OCI-LY7 (cell line): ENCODE measurements around the gene ELOVL6. TPM values are rescaled to one million over a fixed set of nuclear protein-coding genes. Genes with fewer than 3 reads are reported as not detected.

Experiments used
- BruUV-seq: library from RNA; stranded (reverse); fragments of 400-500 nt; replicated peaks from 2 replicates; lab custom pipeline; 2021; lab: Mats Ljungman, UMichigan
- CTCF ChIA-PET: fragments of 300-600 bp; sonication (Branson Sonifier 250); formaldehyde crosslinking; loops from one replicate; lab custom pipeline; 2022; ENCODE audit warnings: antibody characterized with exemption; ENCODE audit not compliant: unreplicated experiment; lab: Charles Lee
- POLR2A ChIA-PET: fragments of 300-600 bp; sonication (Branson Sonifier 250); formaldehyde crosslinking; loops from one replicate; lab custom pipeline; 2022; ENCODE audit warnings: antibody characterized with exemption; lab: Charles Lee
- DNase-seq: peaks from one replicate; pipeline ENCODE4 v3.0.0-alpha.2; 2015; ENCODE audit warnings: low spot score
- H2AFZ ChIP-seq: fragments of 200-600 bp; sonication (generic), shearing (Covaris generic); 2 replicates; pipeline ENCODE4 v1.6.1; 2014; ENCODE audit warnings: mild to moderate bottlenecking, antibody characterized with exemption, low read length, moderate library complexity
- H3K27ac ChIP-seq: fragments of 200-600 bp; sonication (generic); 2 replicates; pipeline ENCODE4 v1.5.1; 2014; ENCODE audit warnings: mixed run types, low read depth, mild to moderate bottlenecking, moderate library complexity, low read length, inconsistent platforms; ENCODE audit not compliant: poor library complexity, severe bottlenecking
- H3K36me3 ChIP-seq: fragments of 200-600 bp; sonication (generic); 2 replicates; pipeline ENCODE4 v1.6.1; 2014; ENCODE audit warnings: mild to moderate bottlenecking, antibody characterized with exemption, low read length, moderate library complexity, mixed read lengths; ENCODE audit not compliant: insufficient read depth
- H3K4me1 ChIP-seq: fragments of 200-600 bp; sonication (generic); 2 replicates; pipeline ENCODE4 v1.5.1; 2014; ENCODE audit warnings: mild to moderate bottlenecking, low read length; ENCODE audit not compliant: insufficient read depth, poor library complexity, severe bottlenecking
- H3K4me2 ChIP-seq: fragments of 200-600 bp; sonication (generic); 2 replicates; pipeline ENCODE4 v1.6.1; 2014; ENCODE audit warnings: mild to moderate bottlenecking, low read length
- H3K4me3 ChIP-seq: fragments of 200-600 bp; sonication (generic); 2 replicates; pipeline ENCODE4 v1.5.1; 2014; ENCODE audit warnings: mild to moderate bottlenecking, low read depth, low read length; ENCODE audit not compliant: poor library complexity, severe bottlenecking
- H3K79me2 ChIP-seq: fragments of 200-600 bp; sonication (generic); 2 replicates; pipeline ENCODE4 v1.6.1; 2016; ENCODE audit warnings: low read depth, mild to moderate bottlenecking, low read length, moderate library complexity, mixed read lengths; ENCODE audit not compliant: insufficient read depth
- H3K9me2 ChIP-seq: fragments of 200-600 bp; sonication (generic); 2 replicates; pipeline ENCODE4 v1.6.1; 2016; ENCODE audit warnings: mild to moderate bottlenecking, low read length, mixed read lengths; ENCODE audit not compliant: insufficient read depth
- H3K9me3 ChIP-seq: fragments of 200-600 bp; sonication (generic); 2 replicates; pipeline ENCODE4 v1.6.1; 2014; ENCODE audit warnings: mild to moderate bottlenecking, mixed run types, low read length, mixed read lengths
- H4K20me1 ChIP-seq: fragments of 200-600 bp; sonication (generic); 2 replicates; pipeline ENCODE4 v1.6.1; 2014; ENCODE audit warnings: mild to moderate bottlenecking, antibody characterized with exemption, low read length, moderate library complexity, mixed read lengths; ENCODE audit not compliant: insufficient read depth
- CTCF ChIP-seq: fragments of 200-600 bp; sonication (generic); conservative IDR thresholded peaks from 2 replicates; pipeline ENCODE4 v1.5.1; 2014; ENCODE audit warnings: mild to moderate bottlenecking, antibody characterized with exemption, low read length, moderate library complexity, mixed read lengths
- EZH2phosphoT487 ChIP-seq: fragments of 200-600 bp; sonication (generic); IDR thresholded peaks from 2 replicates; pipeline ENCODE4 v1.6.1; 2018; ENCODE audit warnings: low read depth, borderline replicate concordance, mild to moderate bottlenecking, mixed run types, antibody characterized with exemption, low read length, moderate library complexity, mixed read lengths
- intact Hi-C: fragments of 100-400 bp; cut with micrococcal nuclease; formaldehyde crosslinking; loops from one replicate; pipeline ENCODE4 v1.10.0; 2022; ENCODE audit not compliant: unreplicated experiment
- total RNA-seq, 2 experiments: library from RNA; depleted of rRNA in 1 of 2; stranded (reverse); fragments of >200 nt in 1 of 2; shearing (Covaris generic) in 1 of 2; gene quantifications; 2 replicates each; pipeline ENCODE4 v1.2.3, GENCODE V29; 2014 to 2022

Gene ELOVL6
- total RNA-seq, 2 experiments from 2014 or later, result 14.5 to 45.5 TPM

DNA sequence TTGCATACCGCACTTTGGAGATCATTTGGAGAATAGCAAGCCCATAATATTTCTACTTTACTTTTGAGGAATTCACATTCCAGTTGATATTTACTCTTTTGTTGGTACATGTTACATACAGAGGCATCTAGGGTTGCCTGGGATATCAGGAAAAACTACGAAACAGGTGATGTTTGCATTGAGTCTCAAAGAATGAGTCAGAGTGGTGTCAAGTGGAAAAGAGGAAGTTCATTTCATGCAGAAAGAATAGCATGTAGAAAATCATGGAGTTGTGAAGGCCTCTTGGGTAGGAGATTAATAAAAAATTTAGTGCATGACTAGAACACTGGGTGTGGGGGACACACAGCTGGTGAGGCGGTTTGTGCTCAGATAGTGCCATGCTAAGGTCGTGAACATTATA, 33.5 kb upstream of the ELOVL6 start:
- Histone ChIP-seq H3K4me1 (no peaks in the 10 kb centered on the region), H3K79me2 (no peaks in the 10 kb centered on the region)
- BruUV-seq, result no TSS peak

DNA sequence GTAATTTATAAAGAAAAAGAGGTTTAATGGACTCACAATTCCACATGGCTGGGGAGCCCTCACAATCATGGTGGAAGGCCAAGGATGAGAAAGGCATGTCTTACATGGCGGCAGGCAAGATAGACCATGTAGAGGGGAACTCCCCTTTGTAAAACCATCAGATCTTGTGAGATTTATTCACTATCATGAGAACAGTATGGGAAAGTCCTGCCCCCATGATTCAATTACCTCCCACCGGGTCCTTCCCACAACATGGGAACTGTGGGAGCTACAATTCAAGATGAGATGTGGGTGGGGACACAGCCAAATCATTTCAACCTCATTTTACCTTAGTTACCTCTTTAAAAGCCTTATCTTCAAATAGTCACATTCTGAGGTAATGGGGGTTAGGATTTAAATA, 30.9 kb upstream of the ELOVL6 start:
- Histone ChIP-seq H3K36me3 (no peaks in the 10 kb centered on the region), H3K4me3 (no peak overlapping the region), H3K4me1 (no peaks in the 10 kb centered on the region), H4K20me1 (no peaks in the 10 kb centered on the region), H3K4me2 (no peak overlapping the region), H3K79me2 (no peaks in the 10 kb centered on the region), H2AFZ (no peak overlapping the region), H3K9me3 (0 out of 2 replicates have a peak, but pooled peaks cover 4% of the 10 kb centered on the region), H3K9me2 (no peaks in the 10 kb centered on the region), H3K27ac (no peak overlapping the region)
- ChIA-PET POLR2A (interaction anchor here (0.5 kb wide), 1 partner anchor 86 kb away, joined by 3 read pairs; no protein-coding TSS in a partner anchor), CTCF (no interaction called here)
- DNase-seq, result no peak
- no TSS peak for BruUV-seq
- intact Hi-C loops, result no loop called here
- TF ChIP-seq EZH2phosphoT487 (no peak), CTCF (no peak)

More for the DNA sequence above, 33.5 kb upstream of the ELOVL6 start:
- POLR2A ChIA-PET, result no interaction called here
- Histone ChIP-seq H4K20me1 (no peaks in the 10 kb centered on the region), H3K9me3 (0 out of 2 replicates have a peak, but pooled peaks cover 4% of the 10 kb centered on the region), H2AFZ (no peak overlapping the region), H3K9me2 (no peaks in the 10 kb centered on the region), H3K4me2 (no peak overlapping the region), H3K36me3 (no peaks in the 10 kb centered on the region), H3K27ac (no peak overlapping the region), H3K4me3 (no peak overlapping the region)
- CTCF ChIA-PET, result no interaction called here
- intact Hi-C loops, result no loop called here
- DNase-seq, result peak; percentile 3
- no peak for TF ChIP-seq EZH2phosphoT487
- no peak for TF ChIP-seq CTCF

GRCh38 chr4:110224812-110225211, 26.4 kb upstream of the ELOVL6 start:
- H3K4me1 ChIP-seq, result no peaks in the 10 kb centered on the region
- no peak overlapping the region for H3K4me2 ChIP-seq
- no peaks in the 10 kb centered on the region for H3K9me2 ChIP-seq
- intact Hi-C loops, result no loop called here
- no peaks in the 10 kb centered on the region for H3K79me2 ChIP-seq
- DNase-seq, result no peak
- H3K27ac ChIP-seq, result no peak overlapping the region
- no peak overlapping the region for H2AFZ ChIP-seq
- H3K4me3 ChIP-seq, result no peak overlapping the region
- ChIA-PET CTCF (no interaction called here), POLR2A (interaction anchor here (0.5 to 1.2 kb wide), 4 partner anchors 10 to 81 kb away, joined by 3 read pairs; no protein-coding TSS in a partner anchor)
- H3K9me3 ChIP-seq, result no peaks in the 10 kb centered on the region
- no peaks in the 10 kb centered on the region for H3K36me3 ChIP-seq
- no peaks in the 10 kb centered on the region for H4K20me1 ChIP-seq
- TF ChIP-seq CTCF (no peak), EZH2phosphoT487 (no peak)
- no TSS peak for BruUV-seq
